NAMALWA (cell line): ENCODE data around the gene FARSB.
A peak's percentile ranks its signal among the peaks of the same experiment; 100 is the strongest.

Experiments used
- DNase-seq: peaks from one replicate; pipeline ENCODE4 v3.0.0-alpha.2; 2015; ENCODE audit warnings: low spot score

The FARSB gene

GRCh38 chr2:222663479-222663878 is 7.6 kb upstream of the FARSB start:
- no peak for DNase-seq

- DNase-seq, result peak; percentile 32
Measured at GRCh38 chr2:222656526-222657446, 894 bp upstream of the FARSB start.

- no peak for DNase-seq
Measured at GRCh38 chr2:222653280-222653679, 2.6 kb downstream of the FARSB start.

- DNase-seq, result no peak
Measured at GRCh38 chr2:222652491-222653255, 3.2 kb downstream of the FARSB start.

- DNase-seq, result no peak
Measured at GRCh38 chr2:222651718-222652418, 4.0 kb downstream of the FARSB start.

GRCh38 chr2:222649801-222650200 is 6.1 kb downstream of the FARSB start:
- DNase-seq, result no peak

GRCh38 chr2:222646008-222646407 is 9.9 kb downstream of the FARSB start:
- DNase-seq, result no peak

GRCh38 chr2:222643134-222643533 is 12.8 kb downstream of the FARSB start:
- DNase-seq, result no peak

GRCh38 chr2:222641336-222641735 is 14.6 kb downstream of the FARSB start:
- DNase-seq, result no peak

- DNase-seq, result no peak
Measured at GRCh38 chr2:222637067-222637466, 18.8 kb downstream of the FARSB start.

- DNase-seq, result no peak
Measured at GRCh38 chr2:222635295-222635694, 20.6 kb downstream of the FARSB start.

- no peak for DNase-seq
Measured at GRCh38 chr2:222627764-222628163, 28.1 kb downstream of the FARSB start.

GRCh38 chr2:222623756-222624309 is 32.1 kb downstream of the FARSB start:
- no peak for DNase-seq

- DNase-seq, result no peak
Measured at GRCh38 chr2:222622910-222623309, 33.0 kb downstream of the FARSB start.

GRCh38 chr2:222621893-222622292 is 34.0 kb downstream of the FARSB start:
- DNase-seq, result no peak

- DNase-seq, result no peak
Measured at GRCh38 chr2:222615320-222615719, 40.6 kb downstream of the FARSB start.

- peak; percentile 62 for DNase-seq
Measured at GRCh38 chr2:222613715-222614331, 42.1 kb downstream of the FARSB start.

GRCh38 chr2:222611684-222612083 is 44.2 kb downstream of the FARSB start:
- DNase-seq, result no peak

- DNase-seq, result no peak
Measured at GRCh38 chr2:222610746-222611145, 45.1 kb downstream of the FARSB start.

GRCh38 chr2:222609381-222609780 is 46.5 kb downstream of the FARSB start:
- no peak for DNase-seq

- no peak for DNase-seq
Measured at GRCh38 chr2:222608081-222608480, 47.8 kb downstream of the FARSB start.

- no peak for DNase-seq
Measured at GRCh38 chr2:222606306-222606705, 49.6 kb downstream of the FARSB start.
